CD4-positive, alpha-beta T cell treated with Interferon alpha-2 for 1 hour (primary cell): Measurements from ENCODE around the gene CDCA3.

Source experiments
- DNase-seq, 2 donors: peaks; one replicate each; pipeline ENCODE4 v3.0.0-alpha.2; 2020 to 2022

Gene CDCA3

DNA sequence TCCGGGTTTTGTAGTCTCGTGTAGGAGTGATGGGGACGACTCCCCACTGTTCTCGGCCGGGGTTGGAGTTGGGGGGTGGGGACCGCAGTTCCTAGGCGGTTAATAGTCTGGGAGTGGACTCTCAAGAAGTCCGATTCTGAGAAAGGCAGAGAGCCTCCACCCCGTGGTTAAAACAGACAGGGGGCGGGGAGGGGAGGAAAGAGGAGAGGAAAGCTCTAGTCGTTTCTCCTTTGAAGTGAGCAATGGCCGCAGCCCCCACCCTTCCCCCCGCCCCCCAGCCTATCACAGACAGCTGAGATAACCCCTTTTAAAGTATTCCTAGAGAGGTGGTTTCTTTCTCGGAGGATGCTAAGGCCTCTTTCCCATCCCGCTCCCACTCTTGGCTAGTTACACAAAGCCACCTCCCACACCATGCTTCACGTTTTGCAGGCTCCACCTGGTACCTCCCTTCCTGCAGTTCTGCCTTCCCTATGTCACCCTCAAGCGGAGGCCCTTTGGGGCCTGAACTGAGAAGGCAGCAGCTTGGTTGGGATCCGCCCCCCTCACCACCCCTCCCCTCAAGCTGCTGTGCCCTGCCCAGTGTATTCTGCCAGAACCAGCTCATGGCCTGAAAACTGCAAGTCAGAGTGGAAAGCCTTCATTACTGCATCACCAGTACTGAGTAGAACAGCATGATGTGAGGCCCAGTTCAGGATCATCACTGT, 1.7 kb upstream of the CDCA3 start:
- DNase-seq, result peak; percentile 30 to 73

GRCh38 chr12:6851921-6852650, 1.0 kb upstream of the CDCA3 start, which contains the start of gene USP5:
TSS of gene USP5 (plus strand) at chr12:6852150. CDS start at chr12:6852180, 30 bp downstream.
- DNase-seq, result peak; percentile 99

- DNase-seq, result no peak
These were observed 312 bp downstream of the CDCA3 start for GRCh38 chr12:6850796-6851152.

DNA sequence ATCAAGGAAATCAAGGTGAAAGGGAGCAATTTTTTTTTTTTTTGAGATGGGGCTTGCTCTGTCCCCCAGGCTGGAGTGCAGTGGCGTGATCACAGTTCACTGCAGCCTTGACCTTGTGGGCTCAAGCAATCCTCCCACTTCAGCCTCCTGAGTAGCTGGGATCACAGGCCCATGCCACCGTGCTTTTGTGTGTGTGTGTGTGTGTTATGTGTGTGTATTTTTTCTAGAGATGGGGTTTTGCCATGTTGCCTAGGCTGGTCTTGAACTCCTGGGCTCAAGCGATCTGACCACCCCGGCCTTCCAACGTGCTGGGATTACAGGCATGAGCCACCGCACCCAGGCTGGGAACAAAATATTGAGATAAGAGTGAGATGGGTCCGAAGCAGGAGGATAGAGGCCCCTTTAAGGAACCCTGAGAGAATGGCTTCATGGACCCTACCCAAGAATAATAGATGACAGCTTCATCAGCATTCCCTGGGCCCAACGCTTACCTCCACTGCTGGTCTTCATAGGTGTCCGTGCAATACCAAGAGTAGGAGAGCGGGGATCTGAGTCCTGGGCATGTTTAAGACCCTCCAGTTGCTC, 1.0 kb downstream of the CDCA3 start:
- no peak for DNase-seq

DNA sequence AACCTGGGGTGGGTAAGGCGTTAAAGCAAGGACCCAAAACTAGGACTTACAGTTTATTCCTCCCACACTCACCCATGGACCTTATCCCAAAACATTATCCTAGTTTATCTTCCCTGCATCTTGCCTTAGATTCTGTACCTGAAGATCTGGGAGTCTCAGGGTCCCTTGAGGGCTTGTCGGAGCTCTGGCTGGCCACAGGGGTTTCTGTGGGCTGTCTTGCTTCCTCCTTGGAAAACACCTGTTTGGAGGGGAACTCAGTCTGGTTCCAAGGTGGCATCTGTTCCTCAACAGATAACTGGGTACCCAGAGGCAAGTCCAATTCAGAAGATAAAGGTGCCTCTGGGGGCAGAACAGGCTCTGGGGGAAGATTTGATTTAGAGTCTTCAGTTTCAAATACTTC, 1.7 kb downstream of the CDCA3 start:
- DNase-seq, result no peak

- no peak for DNase-seq
These were observed 3.4 kb downstream of the CDCA3 start for GRCh38 chr12:6847676-6848075.

GRCh38 chr12:6846316-6846869, 4.7 kb downstream of the CDCA3 start:
- no peak for DNase-seq

DNA sequence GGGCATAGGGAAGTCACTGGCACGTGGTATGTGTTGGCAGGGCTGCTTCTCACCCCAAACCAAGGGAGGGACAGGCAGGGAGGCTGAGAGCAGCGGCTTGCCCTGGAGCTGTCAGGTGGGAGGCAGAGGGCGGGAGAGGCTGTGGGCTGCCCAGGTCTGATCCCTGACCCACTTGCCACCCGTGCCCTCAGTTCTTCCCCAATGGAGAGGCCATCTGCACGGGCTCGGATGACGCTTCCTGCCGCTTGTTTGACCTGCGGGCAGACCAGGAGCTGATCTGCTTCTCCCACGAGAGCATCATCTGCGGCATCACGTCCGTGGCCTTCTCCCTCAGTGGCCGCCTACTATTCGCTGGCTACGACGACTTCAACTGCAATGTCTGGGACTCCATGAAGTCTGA, 5.7 kb downstream of the CDCA3 start:
- DNase-seq, result no peak

- DNase-seq, result no peak
These were observed 7.8 kb downstream of the CDCA3 start for GRCh38 chr12:6843118-6843902.

- DNase-seq, result no peak
These were observed 9.0 kb downstream of the CDCA3 start for GRCh38 chr12:6842075-6842474.

GRCh38 chr12:6840761-6841515, 10.1 kb downstream of the CDCA3 start, which contains the start of gene GNB3:
TSS of gene GNB3 (plus strand) at chr12:6840925. CDS start at chr12:6841288, 363 bp downstream.
- DNase-seq, result no peak

DNA sequence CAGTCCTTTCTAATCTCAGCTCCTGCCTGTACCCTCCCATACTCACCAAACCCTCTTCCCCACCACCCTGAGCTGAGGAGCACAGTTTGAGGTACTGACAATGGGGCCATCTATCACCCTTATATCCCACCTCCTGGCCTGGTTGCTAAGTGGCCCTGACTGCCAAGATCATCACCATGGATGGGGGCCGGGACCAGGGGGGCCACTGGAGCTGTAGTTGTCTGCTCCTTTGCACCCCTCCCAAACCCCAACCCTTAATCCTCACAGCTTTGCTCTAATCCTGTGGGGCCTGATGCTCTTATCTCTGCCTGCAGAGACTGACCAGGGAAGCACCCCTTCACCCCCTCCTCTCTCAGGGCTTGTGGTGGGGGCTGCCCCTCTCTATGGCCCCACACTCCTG, 10.8 kb downstream of the CDCA3 start:
- no peak for DNase-seq

GRCh38 chr12:6839482-6840201, 11.4 kb downstream of the CDCA3 start:
- DNase-seq, result no peak

GRCh38 chr12:6838854-6839253, 12.2 kb downstream of the CDCA3 start:
- no peak for DNase-seq

GRCh38 chr12:6837370-6838060, 13.6 kb downstream of the CDCA3 start:
- no peak for DNase-seq

GRCh38 chr12:6836851-6837250, 14.2 kb downstream of the CDCA3 start:
- no peak for DNase-seq

DNA sequence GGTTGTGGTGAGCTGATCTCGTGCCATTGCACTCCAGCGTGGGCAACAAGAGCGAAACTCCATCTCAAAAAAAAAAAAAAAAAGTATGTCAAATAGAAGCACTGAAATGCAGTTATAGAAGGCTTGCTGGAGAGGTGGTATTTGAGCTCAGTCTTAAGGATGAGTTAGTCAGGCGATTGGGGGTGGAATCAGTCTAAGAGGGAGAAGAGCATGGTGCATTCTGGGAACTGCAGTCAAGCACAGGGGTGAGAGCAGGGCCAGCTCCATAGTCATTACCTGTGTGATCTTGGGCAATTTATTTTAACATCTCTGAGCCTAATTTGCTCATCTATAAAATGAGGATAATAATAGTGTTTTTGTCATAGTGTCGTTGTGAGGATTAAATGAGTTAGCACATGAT, 16.2 kb downstream of the CDCA3 start:
- DNase-seq, result no peak

DNA sequence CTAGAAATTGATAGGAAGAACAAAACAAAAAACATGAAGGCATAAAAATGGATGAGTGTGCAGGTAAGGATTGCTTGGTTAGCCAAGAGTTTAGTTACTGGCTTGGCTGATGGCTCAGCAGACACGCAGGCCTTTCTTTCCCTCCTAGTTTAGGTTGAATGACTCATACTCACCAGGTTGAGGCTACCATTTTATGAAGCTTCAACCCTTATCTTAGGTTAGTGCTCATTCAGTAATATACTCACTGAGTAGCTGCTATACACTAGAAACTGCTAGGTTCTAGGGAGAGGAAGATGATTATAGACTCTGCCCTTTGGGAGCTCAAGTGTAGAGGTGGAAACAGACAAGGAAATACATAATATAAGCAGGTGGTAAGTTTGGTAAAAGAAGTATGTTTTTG, 16.8 kb downstream of the CDCA3 start:
- no peak for DNase-seq

DNA sequence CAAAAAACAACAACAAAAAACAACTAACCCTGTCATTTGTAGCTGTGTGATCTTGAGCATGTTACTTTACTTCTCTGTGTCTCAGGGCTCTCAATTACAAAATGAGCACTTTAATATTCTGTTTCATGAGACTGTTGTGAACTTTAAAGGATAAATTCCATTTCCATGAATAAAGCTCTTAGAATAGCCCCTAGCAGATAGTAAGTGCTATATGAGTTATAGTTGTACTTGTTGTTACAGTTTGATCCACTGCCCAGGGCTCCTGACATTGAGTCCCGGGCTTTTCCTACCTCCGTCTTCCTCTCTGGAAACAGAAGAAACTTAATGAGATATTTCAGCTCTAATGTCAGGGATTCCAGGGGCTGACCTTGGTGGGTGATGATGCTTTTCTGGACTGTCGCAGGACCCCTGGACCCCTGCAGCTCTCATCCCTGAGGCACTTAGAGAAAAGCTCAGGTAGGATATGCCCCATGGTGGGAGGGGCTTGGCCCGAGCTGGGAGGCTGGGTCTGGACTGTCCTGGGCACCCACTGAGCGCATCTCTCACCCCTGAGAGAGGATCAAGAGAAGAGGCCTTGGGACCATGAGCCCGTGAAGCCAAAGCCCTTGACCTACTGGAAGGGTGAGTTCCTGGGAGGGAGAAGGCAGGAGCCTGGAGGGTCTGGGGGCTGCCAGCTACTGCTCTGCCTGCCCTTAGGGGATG, 17.7 kb downstream of the CDCA3 start:
- no peak for DNase-seq

DNA sequence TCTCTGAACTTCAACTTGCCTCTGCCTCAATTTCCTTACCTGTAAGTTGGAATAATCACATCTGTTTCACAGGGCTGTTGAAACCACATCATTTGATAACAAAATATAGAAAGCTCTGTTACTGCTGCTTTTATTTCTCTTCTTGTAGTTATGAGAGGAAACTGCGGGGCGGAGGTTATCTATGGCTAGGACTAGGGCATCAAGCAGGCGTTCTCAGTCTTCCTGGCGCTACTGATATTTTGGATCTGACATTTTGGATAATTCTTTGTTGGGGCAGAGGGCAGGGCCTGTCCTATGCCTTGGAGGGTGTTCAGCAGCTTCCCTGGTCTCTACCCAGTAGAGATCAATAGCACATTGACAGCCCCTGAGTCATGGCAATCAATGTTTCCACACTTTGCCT, 19.0 kb downstream of the CDCA3 start:
- no peak for DNase-seq
